Right hindlimb (tissue), 1 donor: Measurements from ENCODE around the gene SERPINB6.
A peak's percentile ranks its signal among the peaks of the same experiment; 100 is the strongest.
"Not testable (repeated sequence)": the region's sequence is repeated elsewhere in the genome, so short reads cannot be mapped to it uniquely, and the experiment has no call there.

Source experiments
- DNase-seq: peaks from one replicate; pipeline ENCODE4 v3.0.0-alpha.2; 2018

SERPINB6 gene

GRCh38 chr6:2903411-2904185, 67.8 kb downstream of the SERPINB6 start:
- not testable (repeated sequence) for DNase-seq

- not testable (repeated sequence) for DNase-seq
These were observed 69.5 kb downstream of the SERPINB6 start for GRCh38 chr6:2901645-2902502.

- peak; percentile 44 for DNase-seq
These were observed 70.3 kb downstream of the SERPINB6 start for GRCh38 chr6:2900821-2901644.

GRCh38 chr6:2900221-2900807, 71.1 kb downstream of the SERPINB6 start:
- no peak for DNase-seq

- DNase-seq: no peak
These were observed 71.8 kb downstream of the SERPINB6 start for GRCh38 chr6:2899596-2899995.
